ENCODE measurements around the gene LPP.

GRCh38 chr3:188901671-188902287 is 747.8 kb downstream of the LPP start:
- TF ChIP-seq POLR2A (IDR thresholded peaks at IDR 0.05; ENCODE audit: low read depth, low read length) (no peak), POLR2AphosphoS5 (IDR thresholded peaks at IDR 0.05; ENCODE audit: low read depth, low read length) (no peak), TAF1 (IDR thresholded peaks at IDR 0.05; ENCODE audit: low read depth, low read length) (no peak)

All from GM12891 (cell line).